SK-N-MC (cell line): Measurements from ENCODE around the gene RIN1.
"Not testable (repeated sequence)": the region's sequence is repeated elsewhere in the genome, so short reads cannot be mapped to it uniquely, and the experiment has no call there.

Source experiments
- DNase-seq: peaks from one replicate; pipeline ENCODE4 v3.0.0-alpha.2; 2011; ENCODE audit warnings: low read depth, low spot score
- H3K27ac ChIP-seq: fragments of 200-600 bp; sonication (generic); 2 replicates; pipeline ENCODE4 v1.5.1; 2016; ENCODE audit warnings: mixed run types
- H3K36me3 ChIP-seq: fragments of 200-600 bp; sonication (generic); 2 replicates; pipeline ENCODE4 v1.6.1; 2017; ENCODE audit warnings: antibody characterized with exemption, low read length, mixed read lengths; ENCODE audit not compliant: insufficient read depth
- H3K4me3 ChIP-seq: fragments of 200-600 bp; sonication (generic); 2 replicates; pipeline ENCODE4 v1.5.1; 2016
- H3K9ac ChIP-seq: fragments of 200-600 bp; sonication (generic); 2 replicates; pipeline ENCODE4 v1.8.0; 2017; ENCODE audit warnings: mixed run types, mixed read lengths; ENCODE audit not compliant: insufficient read length
- H3K9me3 ChIP-seq: fragments of 200-600 bp; sonication (generic); 2 replicates; pipeline ENCODE4 v1.6.1; 2017; ENCODE audit warnings: low read depth, mild to moderate bottlenecking, antibody characterized with exemption, low read length, moderate library complexity, mixed read lengths
- EZH2 ChIP-seq: fragments of 200-600 bp; sonication (generic); IDR thresholded peaks from one replicate; pipeline ENCODE4 v1.6.1; 2017; ENCODE audit warnings: antibody characterized with exemption
- FOXP2 ChIP-seq: optimal IDR thresholded peaks from 2 replicates; pipeline ENCODE3; 2011; ENCODE audit warnings: mild to moderate bottlenecking, moderate library complexity; ENCODE audit not compliant: insufficient read depth; ENCODE audit errors: extremely low read length, control extremely low read depth
- POLR2AphosphoS5 ChIP-seq: IDR thresholded peaks from 2 replicates; pipeline ENCODE4 v1.6.1; 2012; ENCODE audit warnings: mild to moderate bottlenecking, low read depth, low read length, borderline replicate concordance

Gene RIN1

DNA sequence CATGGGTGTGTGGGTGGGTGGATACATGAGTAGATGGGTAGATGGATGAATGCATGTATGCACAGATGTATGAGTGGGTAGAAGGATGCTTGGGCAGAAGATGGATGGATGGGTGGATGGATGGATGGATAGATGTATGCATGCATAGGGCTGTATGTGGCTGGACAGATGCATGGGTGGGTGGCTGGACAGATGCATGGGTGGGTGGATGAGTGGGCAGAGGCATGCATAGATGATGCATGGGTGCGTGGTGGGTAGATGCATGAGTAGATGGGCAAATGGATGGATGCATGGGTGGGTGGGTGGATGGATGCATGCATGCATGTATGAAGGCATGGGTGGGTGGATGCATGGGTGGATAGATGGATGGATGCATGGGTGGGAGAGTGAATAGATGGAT is 12.6 kb downstream of the RIN1 start:
- no peak overlapping the region for H3K27ac ChIP-seq
- TF ChIP-seq POLR2AphosphoS5 (no peak), FOXP2 (no peak), EZH2 (no peak)
- no peak for DNase-seq
- no peak overlapping the region for H3K9ac ChIP-seq
- H3K9me3 ChIP-seq, result no peaks in the 10 kb centered on the region
- no peak overlapping the region for H3K4me3 ChIP-seq
- H3K36me3 ChIP-seq, result no peaks in the 10 kb centered on the region

DNA sequence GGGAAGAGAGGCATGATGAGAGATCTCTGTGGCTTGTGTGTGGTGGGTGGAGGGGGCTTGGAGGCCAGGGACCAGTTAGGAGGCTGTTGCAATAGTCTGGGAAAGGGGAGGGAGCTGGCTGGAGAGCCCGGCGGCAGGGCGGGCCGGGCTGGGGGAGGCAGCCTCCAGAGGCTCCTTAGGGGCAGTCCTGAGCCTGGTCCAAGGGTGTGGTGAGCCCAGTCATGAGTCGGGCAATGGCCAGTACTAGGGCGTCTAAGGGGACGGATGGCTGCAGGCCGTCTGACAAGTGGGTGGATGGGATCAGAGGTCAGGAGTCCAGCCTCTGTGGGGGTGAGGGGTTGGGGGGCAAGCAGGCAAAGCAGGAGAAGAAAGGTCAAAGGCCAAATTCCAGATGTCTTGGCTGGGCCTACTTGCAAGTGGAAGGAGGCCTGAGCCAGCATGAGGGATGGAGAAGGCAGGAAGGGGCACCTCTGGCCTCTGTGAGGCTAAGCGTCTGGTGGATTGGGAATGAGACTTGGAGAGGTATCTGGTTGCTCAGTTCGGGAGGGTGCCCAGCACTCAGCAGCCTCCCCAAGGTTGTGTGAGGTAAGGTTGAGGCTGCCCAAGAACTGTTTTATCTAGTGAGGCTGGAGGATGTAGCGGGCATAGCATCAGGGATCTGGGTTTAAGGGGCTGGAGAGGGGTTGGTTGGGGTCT is 13.4 kb downstream of the RIN1 start:
- no peak for TF ChIP-seq FOXP2
- TF ChIP-seq POLR2AphosphoS5, result no peak
- TF ChIP-seq EZH2, result no peak
- Histone ChIP-seq H3K36me3 (no peaks in the 10 kb centered on the region), H3K27ac (no peak overlapping the region), H3K9me3 (no peaks in the 10 kb centered on the region), H3K9ac (no peak overlapping the region), H3K4me3 (no peak overlapping the region)
- DNase-seq, result no peak

DNA sequence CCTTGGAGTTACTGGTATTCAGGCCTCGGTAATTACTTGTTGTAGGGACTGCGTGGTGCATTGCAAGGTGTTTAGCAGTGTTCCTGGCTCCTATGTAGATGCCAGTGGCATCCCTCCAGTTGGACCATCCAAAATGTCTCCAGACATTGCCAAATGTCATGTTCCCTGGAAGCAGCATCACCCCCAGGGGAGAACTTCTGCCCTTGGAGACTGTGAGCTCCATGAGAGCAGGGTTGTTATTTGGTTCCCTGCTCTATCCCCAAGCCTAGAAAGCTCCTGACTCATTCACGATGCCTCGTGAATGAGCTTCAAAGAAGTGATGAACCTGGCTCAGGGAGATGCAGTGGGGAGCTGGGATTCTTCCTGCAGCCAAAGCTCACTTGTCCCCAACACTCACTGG is 14.6 kb downstream of the RIN1 start:
- Histone ChIP-seq H3K9ac (no peak overlapping the region), H3K9me3 (no peaks in the 10 kb centered on the region), H3K36me3 (no peaks in the 10 kb centered on the region), H3K27ac (no peak overlapping the region), H3K4me3 (no peak overlapping the region)
- no peak for TF ChIP-seq POLR2AphosphoS5
- TF ChIP-seq FOXP2, result no peak
- no peak for TF ChIP-seq EZH2
- DNase-seq, result no peak

DNA sequence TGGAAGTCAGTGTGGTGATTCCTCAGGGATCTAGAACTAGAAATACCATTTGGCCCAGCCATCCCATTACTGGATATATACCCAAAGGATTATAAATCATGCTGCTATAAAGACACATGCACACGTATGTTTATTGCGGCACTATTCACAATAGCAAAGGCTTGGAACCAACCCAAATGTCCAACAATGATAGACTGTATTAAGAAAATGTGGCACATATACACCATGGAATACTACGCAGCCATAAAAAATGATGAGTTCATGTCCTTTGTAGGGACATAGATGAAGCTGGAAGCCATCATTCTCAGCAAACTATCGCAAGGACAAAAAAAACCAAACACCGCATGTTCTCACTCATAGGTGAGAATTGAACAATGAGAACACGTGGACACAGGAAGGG is 15.5 kb downstream of the RIN1 start:
- H3K36me3 ChIP-seq, H3K9me3 ChIP-seq, H3K9ac ChIP-seq, H3K4me3 ChIP-seq, H3K27ac ChIP-seq, DNase-seq: not testable (repeated sequence)

DNA sequence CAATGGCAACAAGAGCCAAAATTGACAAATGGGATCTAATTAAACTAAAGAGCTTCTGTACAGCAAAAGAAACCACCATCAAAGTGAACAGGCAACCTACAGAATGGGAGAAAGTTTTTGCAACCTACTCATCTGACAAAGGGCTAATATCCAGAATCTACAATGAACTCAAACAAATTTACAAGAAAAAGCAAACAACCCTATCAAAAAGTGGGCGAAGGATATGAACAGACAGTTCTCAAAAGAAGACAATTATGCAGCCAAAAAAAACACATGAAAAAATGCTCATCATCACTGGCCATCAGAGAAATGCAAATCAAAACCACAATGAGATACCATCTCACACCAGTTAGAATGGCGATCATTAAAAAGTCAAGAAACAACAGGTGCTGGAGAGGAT is 15.9 kb downstream of the RIN1 start:
- not testable (repeated sequence) for H3K9me3 ChIP-seq, H3K27ac ChIP-seq, H3K4me3 ChIP-seq, H3K36me3 ChIP-seq, DNase-seq, H3K9ac ChIP-seq

DNA sequence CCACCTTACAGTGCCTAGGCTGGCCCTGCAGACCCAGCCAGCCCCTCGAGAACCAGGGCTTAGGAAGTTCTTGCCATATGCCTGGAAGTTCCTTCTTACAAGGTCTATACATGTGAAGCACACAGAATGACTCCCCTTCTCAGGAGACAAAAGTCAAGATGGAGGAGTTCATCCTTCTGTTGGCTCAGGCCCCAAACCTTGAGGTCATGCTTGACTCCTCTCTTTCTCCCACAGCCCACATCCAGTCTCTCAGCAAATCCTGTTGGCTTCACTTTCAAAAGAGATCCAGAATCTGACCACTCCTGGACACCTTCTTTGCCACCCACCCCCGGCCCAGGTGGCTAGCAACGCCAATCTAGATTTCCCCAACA is 17.6 kb downstream of the RIN1 start:
- no peaks in the 10 kb centered on the region for H3K9me3 ChIP-seq
- H3K4me3 ChIP-seq, result peak overlapping the region; percentile 86
- DNase-seq, result no peak
- peak overlapping the region; percentile 100 for H3K27ac ChIP-seq
- peak overlapping the region; percentile 83 for H3K9ac ChIP-seq
- no peaks in the 10 kb centered on the region for H3K36me3 ChIP-seq
- TF ChIP-seq EZH2 (no peak), FOXP2 (no peak), POLR2AphosphoS5 (no peak)

DNA sequence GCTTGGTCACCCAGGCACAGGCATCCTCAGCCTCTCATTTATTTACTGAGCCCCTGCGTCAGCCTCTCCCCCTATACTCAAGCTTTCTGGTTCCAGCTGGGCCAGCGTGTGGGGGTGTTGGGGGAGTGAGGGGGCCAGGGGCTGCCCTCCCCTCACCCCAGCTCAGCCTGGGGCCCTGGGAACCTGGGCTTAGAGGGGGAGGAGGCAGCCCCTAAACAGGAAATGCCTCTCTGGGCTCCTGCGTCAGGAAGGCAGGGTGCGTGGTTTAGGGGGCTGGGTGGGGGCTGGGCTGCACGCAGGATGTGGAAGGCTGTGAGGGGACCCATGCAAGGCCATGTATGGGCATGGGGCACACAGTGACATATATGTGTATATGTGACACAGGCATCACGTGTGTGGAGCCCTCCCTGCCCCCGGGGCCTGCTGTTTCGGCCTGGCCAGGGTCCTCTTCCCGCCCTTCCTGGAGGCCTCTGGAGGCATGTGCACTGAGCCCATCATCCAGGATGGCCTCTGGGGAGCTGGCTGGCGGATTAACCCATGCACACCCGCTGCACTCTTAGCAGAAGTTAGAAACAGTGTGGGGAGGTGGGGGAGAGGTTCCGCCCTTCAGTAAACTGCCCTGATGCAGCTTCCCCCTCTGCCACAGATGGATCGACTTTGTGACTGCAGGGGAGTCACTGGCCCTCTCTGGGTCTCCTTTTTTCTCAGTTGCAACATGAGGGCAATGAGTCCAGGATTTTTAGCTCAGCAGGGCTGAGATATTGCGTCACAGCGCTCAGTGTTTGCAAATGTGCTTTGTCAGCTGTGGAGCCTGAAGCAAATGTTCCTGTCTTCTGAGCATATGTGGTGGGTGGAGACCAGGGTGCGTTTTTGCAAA is 18.3 kb downstream of the RIN1 start:
- peak overlapping the region; percentile 83 for H3K9ac ChIP-seq
- H3K36me3 ChIP-seq, result no peaks in the 10 kb centered on the region
- DNase-seq, result peak; percentile 97
- peak overlapping the region; percentile 100 for H3K27ac ChIP-seq
- TF ChIP-seq FOXP2 (no peak), EZH2 (no peak), POLR2AphosphoS5 (peak; percentile 78)
- no peaks in the 10 kb centered on the region for H3K9me3 ChIP-seq
- peak overlapping the region; percentile 86 for H3K4me3 ChIP-seq

DNA sequence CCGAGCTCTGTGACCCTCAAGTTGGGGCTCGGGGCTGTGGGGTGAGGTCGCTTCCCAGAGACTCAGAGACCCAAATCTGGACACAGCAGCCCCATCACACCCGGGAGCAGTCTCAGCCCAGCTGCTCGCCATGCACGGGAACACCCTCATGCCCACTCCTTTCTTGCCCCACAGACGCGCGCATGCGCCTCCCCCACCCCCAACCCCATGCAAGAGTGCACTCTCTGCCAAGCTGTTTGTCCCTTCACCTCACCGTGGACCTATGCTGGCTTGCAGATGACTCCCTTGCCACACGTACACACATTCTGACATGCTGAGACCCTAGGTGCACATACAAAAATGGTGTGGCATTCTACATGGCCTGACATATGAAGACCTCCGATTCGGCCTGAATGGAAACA is 18.9 kb downstream of the RIN1 start:
- no peaks in the 10 kb centered on the region for H3K9me3 ChIP-seq
- no peaks in the 10 kb centered on the region for H3K36me3 ChIP-seq
- H3K9ac ChIP-seq, result peak overlapping the region; percentile 83
- DNase-seq, result no peak
- TF ChIP-seq FOXP2 (no peak), EZH2 (no peak), POLR2AphosphoS5 (no peak; the same call in 1 of the 2 replicates)
- H3K27ac ChIP-seq, result peak overlapping the region; percentile 100
- H3K4me3 ChIP-seq, result peak overlapping the region; percentile 86

DNA sequence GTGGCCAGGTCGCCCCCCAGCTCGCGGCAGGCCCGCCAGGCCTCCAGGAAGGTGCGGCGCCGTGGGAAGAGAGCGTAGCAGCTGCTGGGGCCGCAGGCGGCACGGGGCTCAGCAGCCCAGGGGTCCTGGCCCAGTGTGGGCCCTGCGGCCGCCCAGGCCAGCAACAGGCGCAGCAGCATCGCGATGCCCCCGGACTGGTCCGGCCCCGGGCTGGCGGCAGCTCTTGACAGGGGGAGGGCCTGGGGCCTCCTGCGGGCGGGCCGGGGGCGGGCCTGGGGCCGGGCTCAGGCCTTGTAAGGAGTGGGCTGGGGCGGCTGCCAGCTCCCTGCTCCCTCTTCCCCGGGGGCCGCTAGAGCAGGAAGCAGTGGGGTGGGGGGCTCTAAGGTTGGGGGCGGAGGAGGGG is 19.4 kb downstream of the RIN1 start, which contains the start of gene CD248:
CD248 (minus strand) TSS at position 196 of the 403 bp plus-strand sequence; CDS start at position 179, 17 bp downstream.
- Histone ChIP-seq H3K9me3 (no peaks in the 10 kb centered on the region), H3K9ac (peak within 1 kb of the TSS; percentile 83), H3K4me3 (peak within 1 kb of the TSS; percentile 86), H3K36me3 (no peaks in the 10 kb centered on the region), H3K27ac (peak within 1 kb of the TSS; percentile 100)
- no peak for DNase-seq
- TF ChIP-seq FOXP2, result no peak
- peak; percentile 85 for TF ChIP-seq POLR2AphosphoS5
- no peak for TF ChIP-seq EZH2
